CD4-positive, alpha-beta T cell treated with Interleukin-21 for 1 hour (primary cell): ENCODE data around the gene PRPF19.

ENCODE experiments used
- DNase-seq: peaks from one replicate; pipeline ENCODE4 v3.0.0-alpha.2; 2020

The PRPF19 gene

DNA sequence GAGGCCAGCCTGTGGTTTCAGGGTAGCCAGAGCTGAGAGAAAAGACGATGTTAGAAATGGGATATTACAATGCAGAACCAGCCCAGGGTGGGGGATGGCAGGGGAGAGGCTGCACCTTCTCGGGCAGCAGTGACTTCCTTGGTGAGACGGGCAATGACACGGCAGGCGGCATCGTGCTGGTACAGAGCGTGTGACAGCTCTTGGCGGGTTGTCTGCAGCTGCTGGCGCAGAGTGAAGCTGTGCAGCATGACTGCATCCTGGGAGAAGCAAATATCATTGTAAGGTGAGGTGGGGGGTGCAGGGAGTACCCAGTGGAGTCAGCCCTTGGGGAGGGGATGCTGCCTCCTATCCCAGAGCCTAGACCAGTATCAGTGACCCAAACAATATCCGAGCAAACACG, 3.8 kb downstream of the PRPF19 start:
- DNase-seq: no peak

DNA sequence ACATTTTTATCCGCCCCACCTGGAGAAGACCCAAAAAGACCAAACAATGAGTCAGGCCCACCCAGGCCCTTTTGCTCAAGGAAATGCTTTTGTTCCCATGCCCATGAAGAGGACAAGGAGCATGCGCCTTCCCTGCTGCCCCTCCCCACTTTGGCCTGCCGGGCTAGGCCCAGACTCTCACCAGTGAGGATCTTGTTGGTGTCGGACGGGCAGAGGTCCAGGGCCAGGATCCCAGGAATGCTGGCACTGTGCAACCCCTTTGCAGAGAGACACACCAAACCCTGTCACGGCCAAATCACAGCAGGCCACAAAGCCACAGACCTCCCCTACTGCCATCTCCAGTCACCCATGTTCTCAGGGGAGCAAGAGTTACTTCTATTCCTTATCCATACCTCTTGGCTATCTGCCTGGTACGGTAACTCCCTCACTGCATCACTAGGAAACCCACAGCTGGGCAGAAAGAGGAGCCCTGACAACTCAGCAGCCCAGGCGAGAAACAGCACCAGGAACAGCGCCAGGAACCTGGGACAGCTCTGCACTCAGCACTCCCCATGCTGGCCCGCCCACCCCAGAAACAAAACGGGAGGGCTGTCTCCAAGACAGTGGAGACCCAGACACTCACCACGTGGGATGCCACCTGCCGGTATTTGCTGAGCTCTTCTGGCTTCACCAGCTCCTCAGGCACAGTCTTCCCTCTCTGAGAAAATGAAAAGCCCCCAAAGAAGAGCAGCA, 5.5 kb downstream of the PRPF19 start:
- no peak for DNase-seq

DNA sequence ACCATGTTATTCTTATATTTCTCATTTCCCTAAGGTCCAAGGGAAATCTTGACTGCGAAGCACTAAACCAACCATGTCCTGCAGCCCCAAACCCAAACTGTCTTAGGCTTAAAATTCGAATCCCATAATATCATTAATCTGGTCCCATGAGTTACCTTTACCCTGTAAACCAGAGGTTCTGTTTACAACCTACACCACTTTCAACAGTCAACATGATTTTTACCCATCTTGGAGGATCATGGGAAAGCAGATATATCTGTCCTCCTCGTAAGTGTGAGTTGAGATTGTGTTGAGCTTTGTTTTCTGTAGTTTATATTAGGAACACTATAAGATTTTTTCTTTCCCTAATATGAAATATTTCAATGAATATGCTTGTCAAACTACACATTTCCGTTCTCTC, 6.4 kb downstream of the PRPF19 start:
- DNase-seq: no peak

DNA sequence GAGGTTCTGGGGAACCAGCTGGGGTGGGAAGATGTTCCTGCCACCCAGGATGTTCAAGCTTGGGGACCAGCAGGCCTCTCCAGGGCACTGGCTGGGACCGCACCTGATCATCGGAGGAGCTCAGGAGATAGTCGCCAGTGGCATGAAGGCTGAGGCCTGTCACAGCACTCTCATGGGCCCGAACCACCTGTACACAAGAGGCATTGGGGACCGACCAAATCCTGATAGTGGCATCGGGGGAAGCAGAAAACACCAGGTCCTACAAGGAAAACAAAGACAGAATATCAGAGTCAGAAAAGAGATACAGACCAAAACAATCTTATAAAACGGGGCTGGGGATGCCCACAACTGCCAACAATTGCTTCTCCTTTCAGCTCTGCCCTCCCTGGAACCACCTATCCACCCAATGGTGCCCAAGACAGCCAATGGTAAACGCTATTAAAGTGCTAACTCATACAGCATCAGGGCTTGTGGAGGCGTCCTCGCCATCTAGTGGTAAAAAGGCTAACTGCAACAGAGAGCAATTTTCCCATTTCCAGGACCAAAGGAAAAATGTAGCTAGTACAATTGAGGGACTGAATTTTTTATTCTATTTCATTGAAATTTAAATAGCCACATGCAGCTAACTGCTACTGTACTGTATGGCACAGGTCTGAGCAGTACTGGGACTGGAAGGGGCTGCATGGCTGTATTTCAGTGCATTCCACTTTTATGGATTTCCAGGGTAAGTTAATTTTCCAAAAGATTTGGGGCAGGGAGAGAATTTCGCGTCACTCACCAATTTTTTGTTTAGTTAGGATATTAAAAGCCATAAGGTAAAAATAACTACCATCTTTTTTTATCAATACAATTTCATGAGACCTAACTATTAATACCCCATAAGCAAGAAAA, 7.1 kb downstream of the PRPF19 start:
- peak; percentile 63 for DNase-seq

DNA sequence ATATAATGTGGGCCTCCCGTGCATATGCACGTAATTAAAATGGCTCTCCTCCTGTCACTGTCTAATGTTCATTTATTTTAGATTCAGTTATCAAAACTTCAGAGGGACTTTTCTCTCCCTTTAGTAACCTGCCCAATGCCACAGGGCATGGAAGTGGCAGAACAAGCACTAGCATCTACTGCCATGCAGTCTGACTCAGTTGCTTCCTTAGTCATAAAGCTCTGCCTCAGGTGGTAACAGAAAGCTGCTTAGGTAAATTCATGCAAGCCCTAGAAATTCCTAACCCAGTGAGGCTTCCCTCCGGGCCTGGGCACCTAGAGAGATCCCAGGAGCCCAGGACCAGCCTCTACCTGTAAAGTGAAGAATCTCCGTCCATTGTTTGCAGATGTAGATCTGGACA, 8.9 kb downstream of the PRPF19 start:
- DNase-seq: no peak

DNA sequence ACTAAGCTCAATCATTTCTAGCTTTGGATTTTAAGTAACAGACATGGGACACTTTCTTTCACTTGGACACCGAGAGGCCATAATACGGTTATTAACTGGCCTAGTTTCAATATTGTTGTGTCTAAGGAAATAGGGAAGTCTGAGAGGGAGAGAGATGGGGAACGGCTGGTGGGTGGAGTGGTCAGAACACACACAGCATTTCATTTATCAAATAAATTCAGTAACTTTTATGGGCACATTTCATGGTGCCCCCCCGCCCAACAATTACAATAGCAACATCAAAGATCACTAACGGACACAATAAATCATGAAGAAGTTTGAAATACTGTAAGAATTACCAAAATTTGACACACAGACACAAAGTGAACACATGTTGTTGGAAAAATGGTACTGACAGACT, 10.7 kb downstream of the PRPF19 start:
- DNase-seq: no peak

DNA sequence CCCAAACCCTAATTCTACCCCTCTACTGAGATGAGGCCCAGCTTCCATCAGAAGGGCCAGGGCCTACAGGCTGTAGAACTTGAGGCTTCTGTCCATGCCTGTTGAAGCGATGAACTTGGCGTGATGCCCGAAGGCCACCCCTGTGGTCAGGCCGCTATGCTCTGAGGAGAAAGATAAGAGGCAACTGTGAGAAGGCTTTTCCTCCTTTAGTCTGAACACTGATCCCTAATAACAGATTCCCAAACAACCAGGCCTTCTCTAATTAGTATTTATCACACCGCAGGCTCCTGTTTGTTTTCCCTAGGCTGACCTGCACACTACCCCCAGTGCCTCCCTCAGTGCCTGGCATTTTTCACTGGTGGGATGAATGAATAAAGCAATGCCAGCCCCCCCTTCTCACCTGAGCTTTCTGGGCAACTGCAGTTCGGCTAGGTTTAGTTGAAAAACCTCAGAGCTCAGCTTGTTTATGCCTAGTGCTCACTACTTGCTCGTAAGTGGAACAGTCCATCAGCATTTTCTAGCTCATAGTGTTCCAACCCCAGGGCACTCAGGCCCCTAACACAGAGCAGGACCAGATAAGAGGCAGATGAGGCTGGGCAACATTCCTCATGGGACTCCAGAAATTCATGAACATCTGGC, 15.2 kb downstream of the PRPF19 start:
- no peak for DNase-seq

DNA sequence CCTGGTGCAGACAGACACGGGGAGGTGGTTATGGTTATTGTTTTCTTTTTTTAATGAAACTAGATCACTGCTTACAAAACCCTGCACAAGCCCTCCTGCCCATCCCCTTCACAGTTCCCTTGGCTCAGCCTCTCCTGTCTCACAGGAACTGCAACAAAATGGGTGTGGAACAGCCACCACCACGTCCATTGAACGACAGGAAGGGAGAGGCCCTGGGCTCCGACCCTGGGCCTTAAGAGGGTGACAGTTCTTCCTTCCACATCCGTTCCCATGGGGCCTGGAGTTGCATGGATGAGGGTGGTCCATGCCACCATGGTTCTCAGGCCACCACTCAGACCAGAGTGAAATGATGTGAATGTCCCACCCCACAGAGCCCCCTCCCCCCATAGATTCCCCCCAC, 15.7 kb downstream of the PRPF19 start:
- no peak for DNase-seq

DNA sequence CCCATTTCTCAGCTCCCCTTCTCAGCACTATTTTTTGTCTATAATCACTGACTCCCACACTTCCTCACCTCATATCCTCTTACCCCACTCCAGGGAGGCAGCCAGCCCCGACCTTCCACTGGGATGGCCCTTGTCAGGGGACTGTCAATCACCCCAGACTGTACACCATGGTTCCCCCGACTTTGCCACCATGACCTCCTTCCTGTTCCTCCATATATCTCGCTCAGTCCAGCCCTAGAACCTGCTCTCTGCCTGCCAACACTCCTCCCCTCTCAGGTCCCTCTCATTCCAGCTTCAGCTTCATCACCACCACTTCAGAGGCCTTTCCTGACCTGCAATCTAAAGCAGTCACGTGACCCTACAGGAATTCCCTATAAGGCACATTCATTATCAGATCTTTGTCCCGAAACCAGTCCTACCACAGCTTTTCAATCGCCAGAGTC, 16.5 kb downstream of the PRPF19 start:
- DNase-seq: no peak

DNA sequence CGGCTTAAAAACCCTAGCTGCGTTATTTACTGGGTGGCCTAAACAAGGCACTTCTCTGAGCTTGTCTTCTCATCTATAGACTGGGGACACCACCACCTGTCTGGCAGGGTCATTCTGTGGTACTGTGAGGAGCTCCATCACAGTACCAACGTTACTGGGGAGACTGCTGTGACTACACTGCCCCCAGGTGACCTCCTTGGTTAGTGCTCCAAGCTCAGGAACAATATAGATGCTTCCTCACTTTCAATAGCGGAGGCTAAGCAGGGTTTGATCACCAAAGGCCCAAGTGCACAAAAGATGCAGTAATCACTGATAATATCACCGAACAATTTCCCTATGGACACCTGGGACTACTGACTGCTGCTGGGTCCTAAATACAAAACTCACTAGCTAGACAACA, 18.8 kb downstream of the PRPF19 start:
- peak; percentile 44 for DNase-seq

DNA sequence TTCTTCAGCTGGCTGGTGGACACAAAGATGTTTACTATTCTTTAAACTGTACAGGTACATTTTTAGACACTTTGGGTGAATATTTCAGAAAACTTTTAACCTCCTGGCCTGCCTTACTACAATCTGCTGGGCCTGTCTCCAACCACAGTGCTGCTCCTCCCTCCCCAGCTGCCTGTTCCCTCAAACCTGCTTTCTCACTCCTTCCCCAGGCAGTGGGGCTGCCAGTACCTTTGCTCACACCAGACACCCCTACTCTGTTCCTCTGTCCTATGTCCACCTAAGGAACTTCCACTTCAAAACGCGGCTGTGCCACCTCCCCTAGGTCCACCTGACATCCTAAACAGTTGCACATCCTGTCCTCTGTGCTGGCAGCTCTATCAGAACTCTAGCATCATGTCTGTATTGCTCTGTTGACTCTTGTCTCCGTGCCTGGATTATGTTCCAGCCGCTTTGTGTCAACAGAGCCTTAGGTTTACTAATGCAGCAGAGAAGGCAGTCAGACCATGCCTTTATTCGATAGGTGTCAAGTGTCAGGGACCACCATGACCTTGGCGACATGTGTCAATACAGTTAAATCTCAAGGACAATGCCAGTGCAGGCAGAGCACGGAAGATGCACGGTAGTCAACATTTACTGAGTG, 25.6 kb downstream of the PRPF19 start:
- no peak for DNase-seq

DNA sequence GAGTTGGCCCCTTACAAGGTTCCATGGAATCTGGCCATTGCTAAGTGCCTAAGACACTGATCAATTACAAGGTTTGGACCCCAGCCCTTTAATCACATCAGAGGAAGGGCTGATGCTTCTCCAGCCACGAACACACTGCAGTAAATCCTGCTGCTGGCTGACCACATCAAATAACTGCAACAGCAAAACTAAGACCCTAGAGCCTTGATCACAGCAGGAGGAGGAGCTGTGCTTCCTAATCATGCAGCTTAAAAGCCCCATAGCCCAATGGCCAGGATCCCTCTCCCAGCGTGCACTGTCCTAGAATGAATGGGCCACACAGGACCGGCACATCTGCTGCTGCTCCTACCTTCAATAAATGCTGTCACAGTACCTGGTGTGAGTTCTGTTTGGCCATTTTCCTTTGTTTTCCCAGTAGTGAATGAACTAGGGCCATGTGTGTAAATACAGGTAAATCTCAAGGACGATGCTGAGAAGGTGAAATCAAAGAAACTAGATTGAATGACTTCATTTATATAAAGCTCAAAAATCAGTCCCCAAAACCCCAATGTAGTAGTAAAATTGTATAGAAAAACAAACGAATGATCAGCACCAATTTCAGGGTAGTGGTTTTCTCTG, 26.3 kb downstream of the PRPF19 start:
- no peak for DNase-seq

DNA sequence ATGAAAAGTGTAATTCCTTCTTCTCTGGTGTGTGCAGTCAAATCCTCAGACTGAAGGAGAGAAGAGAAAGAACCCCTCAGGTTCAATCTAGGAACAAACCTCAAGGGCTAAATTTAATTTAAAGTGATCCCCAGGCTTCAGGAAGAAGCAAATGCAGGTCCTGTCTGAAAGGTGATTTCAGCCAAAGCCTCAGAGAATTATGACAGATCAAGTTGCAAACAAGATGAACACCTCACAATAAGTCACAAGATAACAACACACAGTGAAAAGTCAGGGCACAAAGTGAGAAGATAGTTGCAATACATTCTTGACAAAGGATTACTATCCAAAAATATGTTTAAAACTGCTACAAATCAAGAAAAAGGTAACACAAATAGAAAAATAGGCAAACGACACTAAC, 27.3 kb downstream of the PRPF19 start:
- no peak for DNase-seq

DNA sequence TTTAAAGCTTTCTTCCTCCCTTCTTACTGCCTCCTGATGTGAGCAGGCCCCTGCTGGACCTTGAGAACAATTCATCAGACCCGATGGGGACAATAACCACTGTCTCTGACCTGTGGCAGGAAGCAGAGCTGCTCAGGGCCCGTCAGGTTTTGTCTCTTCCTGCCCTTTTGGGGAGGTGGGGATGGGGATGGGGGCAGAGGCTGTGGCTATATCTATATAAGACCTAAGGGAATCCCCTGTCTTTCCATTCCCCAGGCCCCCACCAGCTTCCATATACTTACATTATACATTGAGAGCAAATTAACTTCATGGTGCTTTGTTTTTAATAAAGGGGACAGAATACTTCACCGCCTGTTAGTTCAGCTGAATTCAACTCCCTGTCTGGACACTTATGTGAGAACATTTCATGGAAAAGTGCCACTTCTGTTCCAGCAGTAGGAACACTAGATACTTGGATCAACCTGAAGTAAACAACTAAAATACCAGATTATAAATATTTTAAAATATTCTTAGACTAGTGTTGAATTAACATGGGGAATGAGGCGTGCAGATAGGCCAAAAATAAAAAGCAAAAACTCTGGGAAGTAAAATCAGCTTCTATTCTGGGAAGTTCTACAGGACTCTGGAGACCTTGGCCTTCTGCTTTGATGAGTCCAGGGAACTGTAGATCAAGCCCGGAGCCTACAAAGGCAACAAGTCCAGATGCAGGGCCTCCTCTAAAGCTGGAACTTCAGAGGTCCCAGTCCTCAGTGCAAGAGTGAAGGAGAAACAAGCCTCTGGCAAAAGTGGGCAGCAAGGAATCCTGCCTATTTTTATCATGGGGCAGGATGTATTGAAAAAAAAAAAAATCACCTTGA, 27.9 kb downstream of the PRPF19 start:
- no peak for DNase-seq

DNA sequence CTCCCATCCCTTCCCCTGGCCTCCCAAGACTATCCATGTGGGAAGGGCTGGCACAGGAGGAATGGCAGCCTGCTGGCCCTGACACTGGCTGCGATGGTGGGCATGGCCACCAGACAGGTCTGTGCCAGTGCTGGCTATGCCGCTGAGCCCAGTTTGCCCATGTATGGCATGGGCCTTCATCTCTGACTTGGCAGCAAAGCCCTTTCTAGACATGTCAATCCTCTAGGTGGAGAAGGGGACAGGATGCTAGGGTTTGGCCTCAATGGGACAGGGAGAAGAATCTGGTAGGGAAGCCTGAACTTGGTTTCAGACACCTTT, 30.3 kb downstream of the PRPF19 start:
- DNase-seq: no peak

DNA sequence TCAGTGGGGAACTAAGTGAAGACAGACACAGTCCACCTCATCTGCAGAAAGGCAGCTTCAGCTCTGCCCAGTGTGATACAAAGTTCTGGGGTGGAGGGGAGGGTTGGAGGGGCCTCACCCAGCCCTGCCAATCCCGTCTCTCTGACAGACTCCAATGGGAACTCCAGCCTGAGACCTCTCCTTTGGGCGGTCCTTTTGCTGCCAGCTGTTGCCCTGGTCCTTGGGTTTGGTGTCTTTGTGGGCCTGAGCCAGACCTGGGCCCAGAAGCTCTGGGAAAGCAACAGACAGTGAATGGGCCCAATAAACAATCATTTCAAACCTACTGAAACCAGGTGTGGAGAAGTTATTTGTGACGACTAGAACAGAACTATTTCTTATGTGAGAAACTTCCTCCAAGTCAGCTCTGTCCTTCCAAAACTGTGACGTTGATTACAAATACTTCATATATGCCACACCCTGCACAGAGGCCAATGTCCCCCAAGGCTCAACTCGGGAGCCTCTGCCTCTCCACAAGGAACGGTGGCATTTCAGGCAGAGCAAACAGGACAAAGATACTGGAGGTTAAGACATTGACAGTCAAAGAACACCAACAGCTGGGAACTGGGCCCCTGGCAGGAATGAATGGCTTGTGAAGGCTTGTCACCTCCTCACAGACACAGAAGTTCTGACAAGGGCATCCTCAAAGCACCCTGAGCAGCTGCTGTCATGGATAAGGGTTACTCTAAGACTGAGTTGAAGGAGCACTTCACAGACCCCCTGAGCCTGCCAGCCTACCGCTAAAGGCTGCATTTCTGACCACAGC, 30.8 kb downstream of the PRPF19 start:
- DNase-seq: no peak

DNA sequence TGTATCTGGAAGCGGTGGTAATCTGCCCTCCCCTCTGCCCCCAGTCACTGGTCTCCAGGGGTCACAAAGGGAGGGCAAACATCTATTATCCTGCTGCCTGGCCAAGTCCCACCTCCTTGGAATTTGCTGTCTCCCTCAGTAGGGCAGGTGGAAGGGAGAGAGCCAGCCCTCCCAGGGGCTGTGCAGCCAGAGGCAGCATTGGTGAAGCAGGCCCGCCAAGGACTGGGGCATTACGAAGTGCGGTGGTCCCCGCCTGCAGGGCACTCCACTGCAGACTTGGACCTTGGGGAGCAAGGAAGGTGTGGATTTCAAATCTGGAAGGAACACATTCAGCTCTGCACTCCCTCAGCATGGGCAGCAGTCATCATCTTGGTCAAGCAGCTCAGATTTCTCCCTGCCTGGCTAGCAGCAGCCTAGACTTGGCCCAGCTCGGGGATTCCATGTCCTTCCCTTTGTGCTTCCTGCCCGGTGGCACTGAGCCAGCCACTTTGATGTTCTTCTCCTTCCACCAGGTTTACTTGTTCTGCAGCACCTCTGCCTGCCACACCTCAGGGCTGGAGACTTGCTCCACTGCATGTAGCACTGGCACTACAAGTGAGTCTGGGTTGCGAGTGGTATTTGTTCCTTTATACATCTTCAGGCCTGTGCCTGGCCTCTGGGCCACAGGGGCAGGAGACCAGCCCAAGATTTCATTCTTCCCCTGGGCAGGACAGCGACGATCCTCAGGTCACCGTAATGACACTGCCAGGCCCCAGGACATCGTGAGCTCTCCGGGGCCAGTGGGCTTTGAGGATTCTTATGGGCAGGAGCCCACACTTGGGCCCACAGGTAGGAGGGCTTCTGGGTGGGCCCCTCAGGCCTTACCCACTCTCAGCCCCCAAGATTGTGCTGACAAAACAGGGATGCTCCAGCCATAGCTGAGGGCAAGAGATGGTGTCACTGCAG, 31.7 kb downstream of the PRPF19 start:
- DNase-seq: no peak

DNA sequence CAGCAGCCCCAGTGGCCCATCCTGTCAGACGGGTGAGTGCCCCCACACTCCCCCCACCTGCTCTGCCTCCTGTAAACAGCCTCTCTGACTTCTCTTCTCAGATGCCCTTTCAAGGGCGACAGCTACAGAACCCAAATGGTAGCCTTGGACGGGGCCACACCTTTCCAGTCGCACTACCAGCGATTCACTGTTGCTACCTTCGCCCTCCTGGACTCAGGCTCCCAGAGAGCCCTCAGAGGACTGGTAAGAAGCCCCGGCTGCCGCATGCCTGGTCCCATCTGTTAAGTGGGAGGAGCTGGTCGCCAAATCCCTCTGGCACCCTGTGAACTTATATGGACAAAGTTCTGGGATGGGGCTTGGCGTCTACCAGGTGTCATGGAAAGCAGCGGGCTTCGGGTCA, 32.9 kb downstream of the PRPF19 start:
- no peak for DNase-seq

DNA sequence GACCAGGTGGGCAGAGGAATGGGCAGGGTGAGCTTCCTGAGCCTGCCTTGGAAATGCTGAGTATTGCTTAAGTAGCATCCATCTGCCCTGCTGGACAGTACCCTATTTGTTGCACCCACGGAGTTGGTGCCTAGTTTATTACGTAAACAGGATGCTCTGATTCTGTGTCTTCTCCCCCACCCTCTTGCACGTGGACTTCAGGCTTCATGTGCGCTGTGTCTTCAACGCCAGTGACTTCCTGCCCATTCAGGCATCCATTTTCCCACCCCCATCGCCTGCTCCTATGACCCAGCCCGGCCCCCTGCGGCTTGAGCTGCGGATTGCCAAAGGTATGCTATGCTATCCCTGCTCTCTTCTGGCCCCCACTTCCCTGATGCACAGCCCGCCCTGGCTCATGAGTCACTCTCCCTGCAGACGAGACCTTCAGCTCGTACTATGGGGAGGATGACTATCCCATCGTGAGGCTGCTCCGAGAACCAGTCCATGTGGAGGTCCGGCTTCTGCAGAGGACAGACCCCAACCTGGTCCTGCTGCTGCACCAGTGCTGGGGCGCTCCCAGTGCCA, 33.3 kb downstream of the PRPF19 start:
- no peak for DNase-seq
